Kidney (tissue), 14 donors: ENCODE data around the gene PIP5K1C. TPM values are rescaled to one million over a fixed set of nuclear protein-coding genes. Genes with fewer than 3 reads are reported as not detected.

Experiments used
- DNase-seq, 5 donors: peaks; one replicate each; pipeline ENCODE4 v3.0.0-alpha.2; 2013 to 2020
- FAIRE-seq: peaks from 2 replicates; lab custom pipeline; 2012; peaks lifted over from hg19 to GRCh38; lab: Jason Lieb, UNC
- H3K27ac ChIP-seq, 2 donors: one replicate each; pipeline ENCODE4 v1.7.0; 2013; ENCODE audit warnings: low read depth in 2 of 2, low read length in 2 of 2, inconsistent platforms in 1 of 2
- H3K27me3 ChIP-seq: one replicate; pipeline ENCODE4 v1.7.1; 2013; ENCODE audit warnings: low read length, inconsistent platforms; ENCODE audit not compliant: control insufficient read depth, insufficient read depth
- H3K36me3 ChIP-seq, 3 donors: one replicate each; pipeline versions ENCODE4 v1.7.0 to v1.7.1; 2013; ENCODE audit warnings: low read length in 3 of 3, control low read depth in 1 of 3, inconsistent platforms in 1 of 3; ENCODE audit not compliant: insufficient read depth in 3 of 3, control insufficient read depth in 2 of 3
- H3K4me1 ChIP-seq, 3 donors: one replicate each; pipeline versions ENCODE4 v1.7.0 to v1.7.1; 2013; ENCODE audit warnings: low read length in 3 of 3, inconsistent platforms in 1 of 3, low read depth in 1 of 3; ENCODE audit not compliant: control insufficient read depth in 2 of 3, insufficient read depth in 2 of 3
- H3K4me3 ChIP-seq, 3 donors: one replicate each; pipeline versions ENCODE4 v1.7.0 to v1.8.1; 2013; ENCODE audit warnings: low read length in 3 of 3, control low read depth in 1 of 3, inconsistent platforms in 1 of 3
- H3K9ac ChIP-seq, 3 donors: one replicate each; pipeline versions ENCODE4 v1.7.0 to v1.7.1; 2013; ENCODE audit warnings: low read length in 3 of 3, control low read depth in 1 of 3, inconsistent platforms in 1 of 3
- H3K9me3 ChIP-seq, 3 donors: one replicate each; pipeline versions ENCODE4 v1.7.0 to v1.7.1; 2013; ENCODE audit warnings: low read length in 3 of 3, control low read depth in 1 of 3, inconsistent platforms in 1 of 3; ENCODE audit not compliant: control insufficient read depth in 2 of 3, insufficient read depth in 1 of 3
- CTCF ChIP-seq: IDR thresholded peaks from 3 replicates; pipeline ENCODE4 v1.5.1; 2012; ENCODE audit warnings: mild to moderate bottlenecking, moderate library complexity, borderline replicate concordance; ENCODE audit not compliant: insufficient read depth; ENCODE audit errors: extremely low read depth
- intact Hi-C: fragments of 100-400 bp; cut with DNase I; formaldehyde crosslinking; loops from one replicate; pipeline ENCODE4 v1.11.1; 2022
- polyA plus RNA-seq: library from polyadenylated mRNA; stranded (reverse); fragments of 350-450 nt; fragmentation: Illumina TruSeq; extraction: RNeasy Lipid Tissue Mini Kit (QIAGEN cat#74804); gene quantifications from one replicate; pipeline ENCODE4 v1.2.3, GENCODE V29; 2014; ENCODE audit warnings: low read depth, low replicate concordance; ENCODE audit not compliant: insufficient read depth
- total RNA-seq: library from RNA; stranded (reverse); fragmentation: NEBNext Ultra II Directional; extraction: Animal tissue kit (Norgen Biotek cat#: 25700); gene quantifications from one replicate; pipeline ENCODE4 v1.2.1, GENCODE V29; 2021
- donor health status: control.
- donor health status: control.
- donor health status: control.
- donor health status: control.
- donor health status: control.
- donor health status: DM: yes; HTN: yes; CAD: no.
- donor health status: Normal renal cell carcinoma (clear cell type).

PIP5K1C gene
- total and polyA plus RNA-seq, 2 donors from 2014 or later, result 11.2 to 35.6 TPM

GRCh38 chr19:3591876-3592613, 108.2 kb downstream of the PIP5K1C start:
- no peak for FAIRE-seq
- H3K9me3 ChIP-seq, result no peaks in the 10 kb centered on the region
- intact Hi-C loops, result no loop called here

GRCh38 chr19:3590991-3591659, 109.1 kb downstream of the PIP5K1C start:
- no peaks in the 10 kb centered on the region for H3K9me3 ChIP-seq
- no peak overlapping the region for H3K27ac ChIP-seq
- H3K9ac ChIP-seq, result no peak overlapping the region
- no peak overlapping the region for H3K4me3 ChIP-seq
- H3K27me3 ChIP-seq, result no peaks in the 10 kb centered on the region
- H3K4me1 ChIP-seq, result no peaks in the 10 kb centered on the region
- FAIRE-seq (no peak), DNase-seq (no peak)
- H3K36me3 ChIP-seq, result no peaks in the 10 kb centered on the region
- intact Hi-C loops, result no loop called here
- TF ChIP-seq CTCF, result no peak

More at GRCh38 chr19:3591876-3592613, 108.2 kb downstream of the PIP5K1C start:
- Histone ChIP-seq H3K4me1 (no peaks in the 10 kb centered on the region), H3K27me3 (no peaks in the 10 kb centered on the region), H3K9ac (no peak overlapping the region), H3K27ac (peak overlapping the region in 1 of 2 donors; percentile 52), H3K4me3 (no peak overlapping the region), H3K36me3 (no peaks in the 10 kb centered on the region)
- DNase-seq, result no peak
- no peak for TF ChIP-seq CTCF

GRCh38 chr19:3589949-3590348, 110.3 kb downstream of the PIP5K1C start:
- TF ChIP-seq CTCF, result no peak
- H3K4me1 ChIP-seq, result no peaks in the 10 kb centered on the region
- no peak for FAIRE-seq
- H3K4me3 ChIP-seq, result no peak overlapping the region
- no peak for DNase-seq
- no peak overlapping the region for H3K9ac ChIP-seq
- H3K27me3 ChIP-seq, result no peaks in the 10 kb centered on the region
- intact Hi-C loops, result no loop called here
- no peak overlapping the region for H3K27ac ChIP-seq
- no peaks in the 10 kb centered on the region for H3K9me3 ChIP-seq
- H3K36me3 ChIP-seq, result no peaks in the 10 kb centered on the region
